Stimulated activated CD8-positive, alpha-beta memory T cell treated with anti-CD3 and anti-CD28 coated beads, Interleukin-12 subunit alpha, Interleukin-12 subunit beta, amount 100 ng/mL, for 4 hours (primary cell): ENCODE measurements around the gene EVPL.
"Not testable (repeated sequence)": the region's sequence is repeated elsewhere in the genome, so short reads cannot be mapped to it uniquely, and the experiment has no call there.

Source experiments
- DNase-seq: peaks from one replicate; pipeline ENCODE4 v3.0.0-alpha.2; 2020; ENCODE audit warnings: low read depth

Gene EVPL

DNA sequence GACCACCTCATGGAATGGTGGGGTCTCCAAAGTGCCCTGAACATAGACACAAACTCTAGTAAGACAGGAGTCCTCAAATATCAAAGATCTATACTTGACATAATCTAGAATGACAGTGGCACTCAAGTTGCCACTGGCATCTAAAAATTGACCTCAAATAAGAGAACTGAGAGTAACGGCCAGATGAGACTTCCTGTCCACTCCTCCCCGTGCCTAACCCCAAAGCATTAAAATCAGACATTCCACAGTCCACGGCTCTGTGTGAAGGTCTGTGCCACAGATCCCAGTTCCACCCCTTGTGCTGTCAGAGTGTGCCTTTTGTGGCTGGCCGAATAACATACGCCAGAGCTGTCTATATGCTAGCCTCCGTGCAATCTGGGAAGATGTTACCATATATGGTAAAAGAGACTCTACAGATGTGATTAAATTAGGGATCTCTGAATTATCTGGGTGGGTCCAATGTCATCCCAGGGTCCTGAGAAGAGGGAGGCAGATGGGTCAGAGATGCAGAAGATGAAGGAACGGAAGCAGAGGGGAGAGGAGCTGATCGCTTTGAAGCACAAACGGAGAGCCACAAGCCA is 21.0 kb upstream of the EVPL start:
- DNase-seq: no peak

GRCh38 chr17:76046064-76046463 is 19.0 kb upstream of the EVPL start:
- DNase-seq: no peak

DNA sequence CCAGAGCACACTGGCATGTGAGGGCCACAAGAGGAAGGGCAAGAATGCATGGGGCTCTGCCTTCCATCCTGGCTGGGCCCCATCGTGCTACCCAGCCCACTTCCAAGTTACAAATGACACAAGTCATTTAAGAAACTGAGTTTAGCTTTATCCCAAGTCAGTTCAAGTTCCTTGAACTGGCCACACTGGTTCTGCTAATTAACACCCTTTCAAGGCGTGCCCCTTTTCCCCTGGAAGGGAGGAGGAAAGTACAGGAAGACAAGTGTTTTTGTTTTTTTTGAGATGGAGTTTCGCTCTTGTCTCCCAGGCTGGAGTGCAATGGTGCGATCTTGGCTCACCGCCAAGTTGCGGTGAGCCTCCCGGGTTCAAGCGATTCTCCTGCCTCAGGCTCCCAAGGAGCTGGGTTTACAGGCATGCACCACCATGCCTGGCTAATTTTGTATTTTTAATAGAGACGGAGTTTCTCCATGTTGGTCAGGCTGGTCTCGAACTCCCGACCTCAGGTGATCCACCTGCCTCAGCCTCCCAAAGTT is 17.4 kb upstream of the EVPL start:
- DNase-seq: not testable (repeated sequence)

GRCh38 chr17:76042868-76043267 is 15.8 kb upstream of the EVPL start:
- not testable (repeated sequence) for DNase-seq

DNA sequence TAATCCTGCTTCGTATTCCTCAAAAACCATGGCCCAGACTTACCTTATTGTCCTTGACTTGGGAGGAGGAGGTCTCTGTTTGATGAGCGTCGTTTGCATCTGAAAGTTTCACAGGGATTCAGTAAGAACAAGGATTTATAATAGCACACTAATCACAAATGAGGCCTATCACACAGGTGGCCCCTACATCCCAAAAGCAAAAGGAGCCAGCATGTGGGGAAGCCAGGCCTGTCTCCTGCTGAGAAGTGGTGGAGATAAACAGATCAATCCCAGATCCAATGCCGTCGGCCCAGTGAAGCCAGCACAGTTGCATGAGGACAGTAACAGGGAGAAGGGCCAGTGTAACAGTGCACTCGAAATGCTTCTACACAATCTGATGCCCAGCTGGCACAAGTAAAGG is 13.3 kb upstream of the EVPL start:
- no peak for DNase-seq

GRCh38 chr17:76039121-76039520 is 12.0 kb upstream of the EVPL start:
- DNase-seq: no peak

DNA sequence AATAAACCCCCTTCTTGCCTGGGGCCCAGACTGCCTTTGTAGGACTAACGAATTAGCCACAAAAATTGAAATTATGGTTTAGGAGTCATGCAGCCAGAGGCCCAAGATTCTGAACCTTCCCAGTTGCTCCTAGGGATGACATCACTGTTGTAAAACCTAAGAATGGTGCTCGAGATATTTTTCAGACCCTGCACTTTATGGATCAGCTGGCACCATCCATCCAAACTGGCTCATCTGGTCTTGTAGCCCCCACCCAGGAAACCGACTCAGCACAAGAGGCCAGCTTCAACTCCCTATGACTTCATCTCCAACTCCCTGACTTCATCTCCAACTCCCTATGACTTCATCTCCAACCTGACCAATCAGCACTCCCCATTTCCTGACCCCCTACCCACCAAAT is 10.9 kb upstream of the EVPL start:
- DNase-seq: no peak

DNA sequence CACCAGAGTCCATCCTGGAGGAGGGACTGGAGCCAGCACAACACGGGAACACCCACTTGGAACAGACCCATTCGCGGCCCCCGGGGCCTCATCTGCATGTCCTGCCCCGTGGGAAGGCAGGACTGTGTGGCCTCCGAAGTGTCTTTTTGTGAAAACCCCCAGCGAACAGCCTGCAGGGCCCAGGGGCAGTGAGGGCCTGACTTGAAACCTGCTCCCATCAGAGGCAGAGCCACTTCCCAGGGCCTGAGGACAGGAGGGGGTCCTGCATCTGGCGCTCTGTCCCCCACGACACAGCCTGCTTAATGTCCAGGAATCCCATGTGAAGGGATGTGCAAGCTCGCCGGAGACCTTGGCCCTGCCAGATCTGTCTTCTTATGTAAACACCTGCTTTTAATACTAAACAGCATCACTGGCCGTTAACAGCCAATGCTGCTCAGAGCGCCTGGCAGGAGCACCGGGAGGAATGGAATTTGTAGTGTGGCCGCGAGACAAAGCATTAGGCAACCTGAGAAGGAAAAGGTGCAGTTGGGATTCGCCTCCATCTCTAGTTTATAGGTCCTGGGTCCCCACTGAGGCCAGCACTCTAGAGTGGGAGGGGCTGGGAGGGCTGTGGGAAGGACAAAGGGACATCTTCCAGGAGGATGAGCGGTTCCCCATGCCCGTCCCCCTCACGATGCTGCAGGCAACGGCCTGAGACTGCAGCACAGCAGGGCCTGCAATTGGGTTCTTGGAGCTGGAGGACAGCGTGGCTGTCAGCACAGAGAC is 9.6 kb upstream of the EVPL start:
- no peak for DNase-seq

GRCh38 chr17:76034428-76035350 is 7.6 kb upstream of the EVPL start:
- no peak for DNase-seq

- DNase-seq: no peak
These were observed 6.0 kb upstream of the EVPL start for GRCh38 chr17:76033139-76033538.

DNA sequence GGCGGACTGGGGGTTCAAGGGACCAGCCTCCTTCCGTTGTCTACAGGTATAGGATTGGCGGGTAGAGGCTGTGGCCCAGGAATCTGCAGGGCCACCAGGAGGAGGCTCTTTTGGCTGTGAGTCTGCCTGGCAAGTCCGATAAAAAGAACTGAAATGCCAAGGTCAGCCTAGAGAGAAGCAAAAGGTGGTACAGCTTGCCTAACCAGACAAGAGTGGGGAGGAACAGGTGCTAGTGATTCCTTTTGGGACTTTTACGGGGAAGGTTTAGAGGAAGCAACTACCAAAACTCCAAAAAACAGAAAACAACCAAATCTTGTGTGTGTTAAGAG is 5.6 kb upstream of the EVPL start:
- no peak for DNase-seq

DNA sequence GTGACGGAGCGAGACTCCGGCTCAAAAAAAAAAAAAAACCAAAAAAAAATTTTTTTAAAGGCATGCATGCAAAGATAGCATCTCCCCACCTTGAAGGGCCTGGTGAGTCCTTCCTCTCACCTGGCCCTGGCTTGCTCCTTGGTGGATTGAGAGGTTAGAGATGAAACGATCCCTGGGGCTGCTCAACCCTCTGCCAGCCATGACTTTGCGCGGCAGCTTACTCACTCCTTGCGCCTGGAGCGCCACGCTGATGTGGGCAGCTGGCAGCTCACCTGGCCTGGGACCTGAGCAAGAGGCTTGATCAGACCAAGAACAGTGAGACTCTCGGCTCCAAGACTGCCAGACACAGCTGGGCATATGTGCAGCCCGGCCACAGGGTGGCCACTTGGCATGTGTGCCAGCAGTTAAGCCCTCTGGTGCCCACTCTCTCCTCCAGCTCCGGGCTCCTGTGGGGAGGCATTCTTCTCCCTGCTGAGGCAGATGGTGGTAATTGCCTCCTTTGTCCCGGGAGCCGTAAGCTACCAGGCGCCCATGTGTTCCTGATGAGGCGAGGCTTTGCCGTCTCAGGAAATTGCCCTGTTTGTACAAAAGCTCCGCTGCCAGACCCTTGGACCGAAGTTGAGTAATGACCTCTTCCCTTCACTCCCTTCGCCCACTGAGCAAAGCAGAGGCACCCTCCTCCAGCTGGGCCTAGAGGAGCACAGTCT is 5.1 kb upstream of the EVPL start:
- DNase-seq: no peak

DNA sequence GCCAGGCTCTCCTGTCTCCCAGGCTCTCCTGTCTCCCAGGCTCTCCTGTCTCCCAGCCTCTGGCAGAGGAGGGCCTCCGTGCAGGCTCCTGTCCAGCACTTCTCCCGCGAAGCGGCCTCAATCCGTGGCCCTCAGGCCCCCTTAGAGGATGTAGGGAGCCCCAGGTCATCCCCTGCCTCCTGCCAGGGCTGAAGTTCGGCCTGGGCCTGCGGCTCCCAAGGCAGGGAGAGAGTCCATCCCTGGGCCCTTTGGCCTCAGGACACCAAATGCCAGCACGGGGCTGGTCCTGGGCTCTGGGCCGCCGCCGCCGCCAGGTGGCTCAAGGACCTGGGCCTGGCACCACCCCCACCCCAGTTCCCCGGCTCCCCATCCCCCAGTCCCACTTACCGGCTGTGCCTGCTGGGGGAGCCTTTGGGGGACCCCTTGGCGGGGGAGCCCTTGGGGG is 370 bp downstream of the EVPL start:
- DNase-seq: no peak

GRCh38 chr17:76025294-76025693 is 1.8 kb downstream of the EVPL start:
- DNase-seq: no peak

GRCh38 chr17:76024353-76024752 is 2.8 kb downstream of the EVPL start:
- DNase-seq: no peak

DNA sequence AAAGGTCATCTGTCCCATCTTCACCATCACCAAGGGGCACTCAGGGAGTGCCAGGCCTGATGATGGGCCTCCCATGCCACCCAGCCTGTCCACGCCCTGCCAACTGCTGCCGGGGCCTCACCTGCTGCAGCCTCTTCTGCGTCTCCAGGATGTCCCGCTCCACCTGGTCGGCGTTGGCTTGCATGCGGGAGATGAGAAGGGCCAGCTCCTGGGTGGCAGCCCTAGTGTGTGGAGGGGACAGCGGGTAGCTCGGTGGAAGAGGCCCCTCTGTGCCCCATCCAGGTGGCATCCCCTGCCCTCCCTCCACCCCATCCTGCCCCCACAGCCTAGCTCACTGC is 3.2 kb downstream of the EVPL start:
- DNase-seq: no peak

DNA sequence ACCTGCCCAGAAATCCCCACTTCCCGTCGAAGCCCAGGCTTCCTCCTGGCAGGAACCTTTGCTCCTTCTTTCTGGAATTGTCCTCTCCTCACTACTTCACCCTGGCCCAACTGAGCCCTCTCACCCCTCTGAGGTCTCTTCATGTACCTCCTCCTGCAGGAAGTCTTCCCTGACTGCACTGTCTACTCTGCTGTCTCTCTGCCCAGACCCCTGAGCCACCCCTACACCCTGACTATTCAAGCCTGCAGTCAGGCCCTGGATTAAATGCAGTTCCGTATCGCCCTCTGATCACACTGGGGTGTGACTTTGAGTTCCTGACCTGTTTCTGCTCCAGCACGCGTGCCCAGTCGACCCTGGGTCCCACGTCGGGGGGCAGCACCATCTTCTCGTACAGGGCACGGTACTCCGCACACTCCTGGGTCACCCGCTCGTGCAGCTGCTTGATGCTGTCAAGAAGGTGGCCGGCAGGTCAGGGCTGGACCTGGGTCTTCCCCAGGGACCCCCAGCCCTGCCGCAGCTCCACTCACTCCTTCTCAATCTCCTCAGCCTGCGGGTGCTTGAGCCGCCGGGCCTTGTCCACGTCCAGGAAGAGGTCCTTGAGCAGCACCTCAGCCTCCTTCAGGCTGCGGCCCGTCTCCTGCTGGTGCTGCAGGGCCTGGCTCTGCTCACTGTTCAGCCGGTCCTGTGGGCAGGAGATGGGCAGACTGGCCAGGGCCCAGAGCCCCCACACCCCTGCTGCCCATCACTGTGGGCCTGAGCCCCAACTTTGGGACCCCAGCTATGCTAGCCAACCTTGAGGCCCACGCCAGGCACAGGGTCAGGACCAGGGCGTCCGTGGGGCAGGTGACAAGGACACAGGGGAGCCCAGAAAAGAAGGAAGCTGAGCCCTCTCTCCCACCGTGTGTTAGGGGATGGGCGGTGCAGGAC is 3.9 kb downstream of the EVPL start:
- no peak for DNase-seq

DNA sequence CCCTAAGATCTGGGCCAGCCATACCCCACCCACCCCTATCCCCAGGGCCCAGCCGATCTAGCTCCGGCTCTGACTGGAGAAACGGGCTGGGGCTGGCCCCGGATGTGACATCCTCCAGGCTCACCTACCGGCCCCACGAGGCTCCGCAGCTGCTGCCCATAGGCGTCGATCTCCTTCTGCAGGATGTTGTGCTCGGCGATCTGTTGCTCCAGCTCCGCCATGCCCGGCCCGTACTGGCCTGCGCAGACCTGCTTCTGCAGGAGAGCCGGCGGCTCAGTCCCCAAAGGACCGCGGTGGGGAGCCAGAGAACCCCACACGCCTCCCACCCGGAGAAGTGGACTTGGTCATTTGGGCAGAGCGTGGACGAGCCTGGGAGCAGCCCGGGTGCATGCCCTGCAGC is 4.8 kb downstream of the EVPL start:
- DNase-seq: no peak

DNA sequence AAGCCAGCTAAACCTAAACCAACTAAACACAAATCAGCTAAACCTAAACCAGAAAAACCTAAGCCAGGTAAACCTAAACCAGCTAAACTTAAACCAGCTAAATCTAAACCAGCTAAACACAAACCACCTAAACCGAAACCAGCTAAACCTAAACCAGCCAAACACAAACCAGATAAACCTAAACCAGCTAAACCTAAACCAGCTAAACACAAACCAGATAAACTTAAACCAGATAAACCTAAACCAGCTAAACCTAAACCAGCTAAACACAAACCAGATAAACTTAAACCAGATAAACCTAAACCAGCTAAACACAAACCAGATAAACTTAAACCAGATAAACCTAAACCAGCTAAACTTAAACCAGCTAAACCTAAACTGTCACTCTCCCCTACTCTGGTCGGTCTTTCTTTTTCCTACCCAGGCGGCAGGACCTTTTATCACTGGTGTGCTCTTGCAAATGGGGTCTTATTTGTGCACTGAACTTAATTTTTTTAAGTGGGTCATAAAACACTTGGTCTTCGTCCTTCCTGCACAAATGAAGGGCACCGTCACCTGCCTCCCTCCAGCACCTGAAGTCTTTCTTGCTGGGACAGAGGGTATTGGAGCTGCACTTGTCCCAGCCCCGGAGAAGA is 7.2 kb downstream of the EVPL start:
- DNase-seq: no peak

GRCh38 chr17:76018801-76019200 is 8.3 kb downstream of the EVPL start:
- DNase-seq: no peak

- no peak for DNase-seq
These were observed 8.8 kb downstream of the EVPL start for GRCh38 chr17:76018340-76018680.
